ENCODE data around the gene CCNDBP1.

Gene CCNDBP1

GRCh38 chr15:43185157-43186002 lies at the start of gene CCNDBP1:
Gene CCNDBP1 (plus strand): TSS chr15:43185403. CDS start chr15:43185499, 96 bp downstream.
- Histone ChIP-seq H3K4me3 (ENCODE audit: low read depth, low read length) (peak within 1 kb of the TSS; percentile 67), H3K36me3 (replicated peaks) (no peaks in the 10 kb centered on the region), H3K27ac (peak within 1 kb of the TSS; percentile 13), H3K27me3 (replicated peaks) (no peaks in the 10 kb centered on the region)
- peak; percentile 68 for TF ChIP-seq CTCF (IDR thresholded peaks at IDR 0.05; ENCODE audit: low read depth, low read length, missing control alignments)
- in situ Hi-C loops (cut with HindIII; ENCODE audit: low pct_ligation_motif_present, low sequenced_read_pairs), result no loop called here
- DNase-seq, result peak; percentile 69

GRCh38 chr15:43143203-43143941 lies 41.8 kb upstream of the CCNDBP1 start:
- in situ Hi-C loops (cut with HindIII; ENCODE audit: low pct_ligation_motif_present, low sequenced_read_pairs), result no loop called here
- no peak overlapping the region for H3K4me3 ChIP-seq (ENCODE audit: low read depth, low read length)
- H3K27ac ChIP-seq, result no peak overlapping the region
- TF ChIP-seq CTCF (IDR thresholded peaks at IDR 0.05; ENCODE audit: low read depth, low read length, missing control alignments), result no peak
- DNase-seq, result no peak
- H3K27me3 ChIP-seq (replicated peaks), result no peaks in the 10 kb centered on the region
- no peaks in the 10 kb centered on the region for H3K36me3 ChIP-seq (replicated peaks)

- no peaks in the 10 kb centered on the region for H3K27me3 ChIP-seq (replicated peaks)
- H3K36me3 ChIP-seq (replicated peaks), result no peaks in the 10 kb centered on the region
- H3K4me3 ChIP-seq (ENCODE audit: low read depth, low read length), result no peak overlapping the region
- in situ Hi-C loops (cut with HindIII; ENCODE audit: low pct_ligation_motif_present, low sequenced_read_pairs), result no loop called here
- DNase-seq, result no peak
- no peak for TF ChIP-seq CTCF (IDR thresholded peaks at IDR 0.05; ENCODE audit: low read depth, low read length, missing control alignments)
- no peak overlapping the region for H3K27ac ChIP-seq
These were observed 40.7 kb upstream of the CCNDBP1 start for GRCh38 chr15:43144512-43144911.

GRCh38 chr15:43146184-43146583 lies 39.0 kb upstream of the CCNDBP1 start:
- in situ Hi-C loops (cut with HindIII; ENCODE audit: low pct_ligation_motif_present, low sequenced_read_pairs), result no loop called here
- H3K4me3 ChIP-seq (ENCODE audit: low read depth, low read length), result no peak overlapping the region

GRCh38 chr15:43150191-43150929 lies 34.8 kb upstream of the CCNDBP1 start:
- in situ Hi-C loops (cut with HindIII; ENCODE audit: low pct_ligation_motif_present, low sequenced_read_pairs), result no loop called here
- no peaks in the 10 kb centered on the region for H3K36me3 ChIP-seq (replicated peaks)

More at GRCh38 chr15:43146184-43146583, 39.0 kb upstream of the CCNDBP1 start:
- Histone ChIP-seq H3K27ac (no peak overlapping the region), H3K27me3 (replicated peaks) (no peaks in the 10 kb centered on the region), H3K36me3 (replicated peaks) (no peaks in the 10 kb centered on the region)
- DNase-seq, result no peak
- TF ChIP-seq CTCF (IDR thresholded peaks at IDR 0.05; ENCODE audit: low read depth, low read length, missing control alignments), result no peak

More at GRCh38 chr15:43150191-43150929, 34.8 kb upstream of the CCNDBP1 start:
- no peak for TF ChIP-seq CTCF (IDR thresholded peaks at IDR 0.05; ENCODE audit: low read depth, low read length, missing control alignments)
- DNase-seq, result peak; percentile 99
- no peak overlapping the region for H3K4me3 ChIP-seq (ENCODE audit: low read depth, low read length)
- no peaks in the 10 kb centered on the region for H3K27me3 ChIP-seq (replicated peaks)
- peak overlapping the region; percentile 95 for H3K27ac ChIP-seq
